Common myeloid progenitor, CD34-positive (primary cell): ENCODE data around the gene CARD10.
"Not testable (repeated sequence)": the region's sequence is repeated elsewhere in the genome, so short reads cannot be mapped to it uniquely, and the experiment has no call there.

Experiments
- CTCF ChIA-PET: fragments of 350-600 bp; sonication (Branson Sonifier 250); formaldehyde crosslinking; loops from one replicate; lab custom pipeline; 2021; ENCODE audit warnings: antibody characterized with exemption; lab: Charles Lee
- POLR2A ChIA-PET: fragments of 350-600 bp; sonication (Branson Sonifier 250); formaldehyde crosslinking; loops from one replicate; lab custom pipeline; 2021; ENCODE audit warnings: antibody characterized with exemption; lab: Charles Lee
- DNase-seq, 3 donors: peaks; one replicate each; pipeline versions ENCODE4 v3.0.0 to v3.0.0-alpha.2; 2013
- H3K27ac ChIP-seq, 2 experiments: 1 replicate in 1 of 2; 2 replicates in 1 of 2; pipeline ENCODE4 v1.7.0; 2013; ENCODE audit warnings: inconsistent platforms in 2 of 2, low read length in 2 of 2, mild to moderate bottlenecking in 2 of 2, low read depth in 1 of 2, moderate library complexity in 1 of 2; ENCODE audit not compliant: severe bottlenecking in 2 of 2, insufficient read depth in 1 of 2, poor library complexity in 1 of 2
- H3K27me3 ChIP-seq, 5 experiments: replicated peaks in 2 of 5; 1 replicate in 3 of 5; 2 replicates in 2 of 5; pipeline versions ENCODE4 v1.6.1 to v1.7.0; 2013; ENCODE audit warnings: low read length in 4 of 5, mild to moderate bottlenecking in 2 of 5, moderate library complexity in 2 of 5, inconsistent platforms in 1 of 5; ENCODE audit not compliant: insufficient read depth in 5 of 5, control insufficient read depth in 4 of 5
- H3K36me3 ChIP-seq, 4 experiments: 1 replicate in 2 of 4; 2 replicates in 2 of 4; pipeline versions ENCODE4 v1.6.1 to v1.7.0; 2013; ENCODE audit warnings: low read length in 3 of 4, control low read depth in 1 of 4, mild to moderate bottlenecking in 1 of 4; ENCODE audit not compliant: control insufficient read depth in 4 of 4, insufficient read depth in 4 of 4
- H3K4me1 ChIP-seq, 4 experiments: 1 replicate in 3 of 4; 2 replicates in 1 of 4; pipeline versions ENCODE4 v1.6.1 to v1.7.1; 2013; ENCODE audit warnings: low read length in 3 of 4, mild to moderate bottlenecking in 3 of 4, control low read depth in 1 of 4, inconsistent platforms in 1 of 4, moderate library complexity in 1 of 4; ENCODE audit not compliant: control insufficient read depth in 4 of 4, insufficient read depth in 4 of 4; ENCODE audit errors: control extremely low read depth in 1 of 4
- H3K4me3 ChIP-seq, 7 experiments: 1 replicate in 4 of 7; 2 replicates in 3 of 7; pipeline versions ENCODE4 v1.5.1 to v1.7.0; 2013; ENCODE audit warnings: mild to moderate bottlenecking in 7 of 7, low read length in 6 of 7, moderate library complexity in 6 of 7, inconsistent platforms in 2 of 7, low read depth in 2 of 7, control low read depth in 1 of 7; ENCODE audit not compliant: insufficient read depth in 4 of 7, control insufficient read depth in 1 of 7; ENCODE audit errors: extremely low read depth in 1 of 7
- H3K9me3 ChIP-seq, 5 experiments: 1 replicate in 4 of 5; 2 replicates in 1 of 5; pipeline versions ENCODE4 v1.6.1 to v1.7.1; 2013; ENCODE audit warnings: low read length in 4 of 5, mild to moderate bottlenecking in 2 of 5, inconsistent platforms in 1 of 5, low read depth in 1 of 5, moderate library complexity in 1 of 5; ENCODE audit not compliant: control insufficient read depth in 4 of 5, insufficient read depth in 2 of 5; ENCODE audit errors: control extremely low read depth in 1 of 5
- WGBS: methylation state at CpG from one replicate; pipeline ENCODE4 v1.1.5; 2013; ENCODE audit not compliant: insufficient coverage; 5-methylcytosine and 5-hydroxymethylcytosine counted together

The CARD10 gene

GRCh38 chr22:37469416-37470086 is 49.7 kb downstream of the CARD10 start:
- peaks cover 23 to 75% (median 60%) of the 10 kb centered on the region in 4 experiments for H3K36me3 ChIP-seq
- no peaks in the 10 kb centered on the region for H3K27me3 ChIP-seq
- no peaks in the 10 kb centered on the region for H3K9me3 ChIP-seq
- no peak overlapping the region for H3K4me3 ChIP-seq
- ChIA-PET POLR2A (no interaction called here), CTCF (interaction anchor here (0.9 to 5.9 kb wide), 5 partner anchors 13 to 92 kb away, joined by 3 to 59 read pairs (median 3); partner anchors contain the start of gene MFNG)
- WGBS, result 100% methylated on average over 5 of the region's 8 CpGs
- DNase-seq, result no peak
- no peak overlapping the region for H3K27ac ChIP-seq
- H3K4me1 ChIP-seq, result peaks cover 0 to 5% (median 2%) of the 10 kb centered on the region in 4 experiments

- 99% methylated on average over 12 of the region's 14 CpGs for WGBS
- H3K4me1 ChIP-seq, result peaks cover 0 to 11% (median 8%) of the 10 kb centered on the region in 4 experiments
- H3K27ac ChIP-seq, H3K4me3 ChIP-seq, CTCF ChIA-PET, POLR2A ChIA-PET, H3K27me3 ChIP-seq, H3K9me3 ChIP-seq, DNase-seq: not testable (repeated sequence)
- peaks cover 23 to 62% (median 48%) of the 10 kb centered on the region in 4 experiments for H3K36me3 ChIP-seq
Measured at GRCh38 chr22:37468201-37468695, 51.0 kb downstream of the CARD10 start.

GRCh38 chr22:37467391-37467955 is 51.7 kb downstream of the CARD10 start:
- ChIA-PET POLR2A (no interaction called here), CTCF (interaction anchor here (1.0 kb wide), 1 partner anchor 10 kb away, joined by 3 read pairs; no protein-coding TSS in a partner anchor)
- Histone ChIP-seq H3K9me3 (no peaks in the 10 kb centered on the region), H3K27ac (no peak overlapping the region), H3K27me3 (no peaks in the 10 kb centered on the region), H3K36me3 (peaks cover 23 to 58% (median 45%) of the 10 kb centered on the region in 4 experiments), H3K4me3 (no peak overlapping the region), H3K4me1 (peaks cover 0 to 11% (median 8%) of the 10 kb centered on the region in 4 experiments)
- DNase-seq, result no peak
- 93% methylated on average over 6 of the region's 14 CpGs for WGBS

- Histone ChIP-seq H3K36me3 (peaks cover 12 to 33% (median 22%) of the 10 kb centered on the region in 4 experiments), H3K4me3 (no peak overlapping the region), H3K4me1 (peaks cover 0 to 11% (median 8%) of the 10 kb centered on the region in 4 experiments), H3K9me3 (no peaks in the 10 kb centered on the region), H3K27ac (no peak overlapping the region), H3K27me3 (no peaks in the 10 kb centered on the region)
- ChIA-PET CTCF (interaction anchor here (1.1 kb wide), 1 partner anchor 263 kb away, joined by 3 read pairs; no protein-coding TSS in a partner anchor), POLR2A (interaction anchor here (0.6 kb wide), 1 partner anchor 205 kb away, joined by 3 read pairs; no protein-coding TSS in a partner anchor)
- no CpG with 5 or more reads among the region's 4 CpGs for WGBS
- DNase-seq, result peak in 2 of 3 donors; percentile 60 to 69
Measured at GRCh38 chr22:37464181-37464580, 55.0 kb downstream of the CARD10 start.

GRCh38 chr22:37462983-37463382 is 56.2 kb downstream of the CARD10 start:
- Histone ChIP-seq H3K36me3 (peaks cover 7 to 24% (median 16%) of the 10 kb centered on the region in 4 experiments), H3K9me3 (no peaks in the 10 kb centered on the region), H3K27ac (no peak overlapping the region), H3K4me1 (peaks cover 0 to 11% (median 8%) of the 10 kb centered on the region in 4 experiments), H3K27me3 (no peaks in the 10 kb centered on the region), H3K4me3 (no peak overlapping the region)
- CTCF ChIA-PET, result interaction anchor here (0.7 to 2.0 kb wide), 6 partner anchors 10 to 202 kb away, joined by 3 to 6 read pairs (median 3); no protein-coding TSS in a partner anchor
- POLR2A ChIA-PET, result interaction anchor here (0.5 kb wide), 1 partner anchor 240 kb away, joined by 3 read pairs; no protein-coding TSS in a partner anchor
- WGBS, result 43% methylated on average over 1 of the region's 5 CpGs
- DNase-seq, result peak in 2 of 3 donors; percentile 52 to 56

- Histone ChIP-seq H3K27ac (no peak overlapping the region), H3K4me3 (no peak overlapping the region), H3K27me3 (no peaks in the 10 kb centered on the region), H3K9me3 (no peaks in the 10 kb centered on the region), H3K4me1 (peaks cover 0 to 11% (median 8%) of the 10 kb centered on the region in 4 experiments), H3K36me3 (peaks cover 3 to 19% (median 11%) of the 10 kb centered on the region in 4 experiments)
- POLR2A ChIA-PET, result interaction anchor here (0.5 kb wide), 1 partner anchor 240 kb away, joined by 3 read pairs; no protein-coding TSS in a partner anchor
- CTCF ChIA-PET, result interaction anchor here (0.7 to 2.0 kb wide), 6 partner anchors 10 to 202 kb away, joined by 3 to 6 read pairs (median 3); no protein-coding TSS in a partner anchor
- 86% methylated on average over 5 of the region's 5 CpGs for WGBS
- no peak for DNase-seq
Measured at GRCh38 chr22:37462436-37462835, 56.8 kb downstream of the CARD10 start.
